GM12891 (cell line): ENCODE data around the gene SMIM30. TPM values are rescaled to one million over a fixed set of nuclear protein-coding genes. Genes with fewer than 3 reads are reported as not detected.
"Not testable (repeated sequence)": the region's sequence is repeated elsewhere in the genome, so short reads cannot be mapped to it uniquely, and the experiment has no call there.

Experiments used
- DNase-seq: peaks from one replicate; pipeline ENCODE4 v3.0.0; 2011; ENCODE audit warnings: low spot score; ENCODE audit not compliant: insufficient read length
- FAIRE-seq: peaks from 2 replicates; lab custom pipeline; 2011; peaks lifted over from hg19 to GRCh38; lab: Jason Lieb, UNC
- PAX5 ChIP-seq: IDR thresholded peaks from 2 replicates; pipeline ENCODE4 v1.6.1; 2011; ENCODE audit warnings: low read length, moderate library complexity, mild to moderate bottlenecking; ENCODE audit not compliant: insufficient read depth, severe bottlenecking
- POLR2A ChIP-seq: IDR thresholded peaks from 2 replicates; pipeline ENCODE4 v1.6.1; 2011; ENCODE audit warnings: low read depth, low read length, control low read depth
- POLR2AphosphoS5 ChIP-seq: IDR thresholded peaks from 2 replicates; pipeline ENCODE4 v1.6.1; 2011; ENCODE audit warnings: low read depth, low read length, control low read depth
- POU2F2 ChIP-seq: IDR thresholded peaks from 2 replicates; pipeline ENCODE4 v1.6.1; 2011; ENCODE audit warnings: low read depth, mild to moderate bottlenecking, control low read depth, low read length, moderate library complexity
- SPI1 ChIP-seq: IDR thresholded peaks from 2 replicates; pipeline ENCODE4 v1.6.1; 2011; ENCODE audit warnings: low read depth, low read length, control low read depth
- TAF1 ChIP-seq: IDR thresholded peaks from 2 replicates; pipeline ENCODE4 v1.6.1; 2011; ENCODE audit warnings: low read depth, low read length, control low read depth
- polyA plus RNA-seq: library from polyadenylated mRNA; unstranded; fragments of >200 nt; gene quantifications from one replicate; pipeline ENCODE4 v1.2.1, GENCODE V29; 2012; ENCODE audit warnings: low read depth, missing spikeins, inconsistent platforms; ENCODE audit not compliant: missing spikeins

SMIM30 gene
- 43.7 TPM for polyA plus RNA-seq

DNA sequence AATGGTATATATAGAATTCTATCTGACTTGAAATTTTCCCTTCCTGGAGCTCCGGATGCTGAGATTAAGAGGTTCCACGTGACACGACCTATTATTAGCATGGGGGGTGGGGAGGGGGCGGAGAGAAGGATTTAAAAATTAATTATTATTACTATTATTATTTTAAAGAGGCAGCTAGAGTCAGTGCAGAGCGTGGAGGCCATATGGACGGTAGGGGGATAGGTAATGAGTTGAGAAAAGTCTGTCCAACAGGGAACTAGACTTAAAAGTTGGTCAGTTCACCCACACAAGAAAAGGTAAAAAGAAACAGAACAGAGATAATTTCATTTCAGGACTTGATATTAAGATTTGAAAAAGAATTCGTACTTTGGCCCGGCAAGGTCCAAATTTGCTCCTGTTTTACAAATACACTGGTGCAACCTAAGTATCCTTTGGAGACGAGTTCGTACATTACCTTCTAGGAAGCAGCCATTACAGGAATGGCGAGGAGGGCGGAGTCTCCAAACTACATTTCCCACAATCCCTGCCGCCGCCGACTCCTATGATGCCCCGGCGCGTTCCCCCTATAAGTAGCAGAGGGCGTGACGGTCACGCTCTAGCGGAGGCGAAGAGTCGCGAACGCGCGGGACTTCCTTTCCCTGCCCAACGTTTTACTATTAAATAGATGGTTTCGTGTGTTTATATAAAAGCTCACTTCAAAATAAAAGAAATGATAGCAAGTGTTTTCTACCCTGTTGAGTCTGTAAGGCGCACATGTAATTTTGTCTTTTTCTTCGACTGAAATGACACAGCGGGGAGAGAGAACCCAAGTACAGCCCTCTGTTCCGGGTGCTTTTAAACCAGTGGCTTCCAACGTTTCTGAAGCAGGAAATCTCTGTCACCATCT is at the start of gene SMIM30:
TSS of gene SMIM30 (minus strand) at position 481 of the 886 bp plus-strand sequence. CDS start 976 bp downstream, outside the sequence.
- DNase-seq (peak; percentile 39), FAIRE-seq (peak; percentile 97)
- TF ChIP-seq TAF1 (peak; percentile 92), PAX5 (peak; percentile 99), POLR2A (peak; percentile 72), SPI1 (peak; percentile 32; the same call in 1 of the 2 replicates), POU2F2 (no peak)

- FAIRE-seq, DNase-seq: not testable (repeated sequence)
These were observed 47.8 kb upstream of the SMIM30 start for GRCh38 chr7:113166176-113166575.

DNA sequence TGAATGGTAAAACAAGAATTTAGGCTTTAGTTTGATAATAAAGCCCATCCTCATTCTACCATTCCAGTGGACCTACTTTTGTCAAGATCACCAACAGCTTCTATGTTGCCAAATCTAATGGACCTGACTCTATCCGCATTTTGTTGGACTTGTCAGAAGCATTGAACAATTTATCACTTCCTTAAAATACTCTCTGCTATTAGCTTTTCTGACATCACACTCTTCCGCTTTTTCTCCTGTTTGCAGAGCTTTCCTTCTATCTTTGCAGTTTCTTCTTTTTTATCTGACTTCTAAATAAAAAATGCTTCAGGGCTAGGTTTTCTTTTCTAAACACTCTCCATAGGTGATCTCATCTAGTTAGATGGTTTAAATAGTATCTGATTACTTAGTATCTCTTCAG is 42.7 kb upstream of the SMIM30 start:
- DNase-seq (no peak), FAIRE-seq (no peak)
- TF ChIP-seq PAX5 (no peak), POLR2AphosphoS5 (no peak), SPI1 (no peak), POU2F2 (no peak), TAF1 (no peak), POLR2A (no peak)

DNA sequence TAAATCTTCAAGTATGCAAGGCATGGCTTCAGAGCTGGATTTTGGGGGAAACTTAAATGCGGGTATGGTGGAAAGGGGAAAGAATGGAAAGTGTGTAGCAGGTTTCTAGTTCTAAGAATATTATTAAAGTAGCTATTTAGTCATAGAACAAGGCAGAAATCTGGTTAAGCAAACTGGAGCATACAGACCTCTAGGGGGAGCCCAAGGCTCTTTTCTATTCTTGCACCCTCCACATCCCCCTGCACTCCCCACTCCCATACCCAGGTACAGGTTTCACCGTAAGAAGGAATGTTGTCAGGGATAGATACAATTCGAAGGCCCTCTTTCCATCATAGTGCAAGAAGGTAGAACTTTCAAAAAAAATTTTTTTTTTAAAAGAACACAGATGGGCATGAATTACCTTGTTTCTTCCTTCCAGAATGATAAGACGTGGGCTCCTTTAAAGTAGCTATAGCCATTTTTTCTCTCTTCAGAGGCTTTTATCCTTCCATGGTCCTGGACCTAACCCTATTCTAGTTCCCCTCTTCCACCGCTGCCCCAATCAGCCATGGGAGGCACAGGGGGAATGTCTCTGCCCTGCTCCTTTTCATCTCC is 41.5 kb upstream of the SMIM30 start:
- TF ChIP-seq PAX5 (no peak), TAF1 (no peak), POLR2AphosphoS5 (no peak), SPI1 (no peak)
- no peak for DNase-seq
- FAIRE-seq = no peak

- DNase-seq (no peak), FAIRE-seq (no peak)
- no peak for TF ChIP-seq POLR2AphosphoS5
- TF ChIP-seq PAX5 = no peak
- TF ChIP-seq TAF1 = no peak
- no peak for TF ChIP-seq POLR2A
- TF ChIP-seq SPI1 = 0 out of 2 replicates have a peak, but pooled peaks have one; percentile 15
These were observed 40.4 kb upstream of the SMIM30 start for GRCh38 chr7:113158756-113159155.

DNA sequence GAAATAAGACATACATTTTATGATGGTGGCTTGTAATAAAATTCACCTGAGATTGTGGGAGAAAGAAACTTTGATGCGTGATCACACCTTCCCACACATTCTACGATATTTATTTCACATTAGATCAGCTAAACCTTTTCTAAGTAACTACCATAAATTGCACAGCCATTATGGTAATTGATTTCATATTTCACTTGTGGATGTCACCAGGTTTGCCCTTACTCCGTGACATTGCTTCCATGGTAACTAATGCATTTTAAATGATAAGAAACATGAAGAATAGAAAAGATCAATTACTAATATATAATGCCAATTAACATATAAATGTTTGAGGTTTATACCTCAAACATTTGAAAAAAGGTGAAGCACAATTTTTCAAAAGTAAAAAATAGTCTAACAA is 35.8 kb upstream of the SMIM30 start:
- TF ChIP-seq PAX5 (no peak), POLR2AphosphoS5 (no peak), POU2F2 (no peak), SPI1 (no peak)
- no peak for FAIRE-seq
- DNase-seq = no peak

DNA sequence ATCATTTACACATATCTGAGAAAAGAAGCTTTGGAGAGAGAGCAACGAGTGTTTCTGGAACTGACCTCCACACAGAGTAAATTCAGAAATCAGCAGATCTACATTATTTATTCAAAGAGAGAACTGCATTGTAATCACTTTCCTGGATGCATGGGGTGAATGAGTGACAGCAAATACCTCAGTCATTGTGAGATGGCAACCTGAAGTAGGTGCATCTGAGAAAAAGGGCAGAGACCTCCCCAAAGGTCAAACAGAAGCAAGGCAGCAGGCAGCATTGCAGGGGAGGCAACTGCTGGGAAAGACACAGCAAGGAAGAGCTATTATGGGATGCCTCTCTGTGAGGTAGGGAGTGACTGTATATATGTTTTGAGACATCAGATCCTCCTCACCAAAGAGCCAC is 26.5 kb upstream of the SMIM30 start:
- TF ChIP-seq POLR2AphosphoS5 (no peak), TAF1 (no peak), PAX5 (no peak), POU2F2 (no peak), POLR2A (no peak), SPI1 (no peak)
- FAIRE-seq = no peak

GRCh38 chr7:113143486-113144257 is 25.3 kb upstream of the SMIM30 start:
- DNase-seq (no peak), FAIRE-seq (peak; percentile 72)
- peak; percentile 90 for TF ChIP-seq SPI1
- no peak for TF ChIP-seq PAX5

More for the DNA sequence above, 26.5 kb upstream of the SMIM30 start:
- no peak for DNase-seq

- TF ChIP-seq SPI1 (peak; percentile 99), POU2F2 (no peak), POLR2A (no peak), PAX5 (no peak), TAF1 (no peak), POLR2AphosphoS5 (no peak)
- no peak for DNase-seq
- peak; percentile 69 for FAIRE-seq
These were observed 24.2 kb upstream of the SMIM30 start for GRCh38 chr7:113142385-113143119.

- TF ChIP-seq PAX5 = no peak
- TF ChIP-seq POLR2AphosphoS5 = no peak
- no peak for TF ChIP-seq POLR2A
- no peak for TF ChIP-seq SPI1
- no peak for TF ChIP-seq POU2F2
- TF ChIP-seq TAF1 = no peak
- no peak for FAIRE-seq
These were observed 23.4 kb upstream of the SMIM30 start for GRCh38 chr7:113141803-113142202.

More at GRCh38 chr7:113141803-113142202, 23.4 kb upstream of the SMIM30 start:
- DNase-seq = no peak
